A673 (cell line): ENCODE results near the gene HEMGN.

ENCODE experiments used
- CTCF ChIP-seq: fragments of 300-800, 200-600 bp; sonication (generic); conservative IDR thresholded peaks from 2 replicates; pipeline ENCODE4 v1.5.1; 2017; ENCODE audit warnings: low read depth, mild to moderate bottlenecking, antibody characterized with exemption, low read length, moderate library complexity, mixed read lengths
- EZH2 ChIP-seq: fragments of 200-600 bp; sonication (generic); IDR thresholded peaks from 2 replicates; pipeline ENCODE4 v1.6.1; 2017; ENCODE audit warnings: borderline replicate concordance, low read depth, mild to moderate bottlenecking, mixed read lengths, antibody characterized with exemption, low read length; ENCODE audit not compliant: poor library complexity, severe bottlenecking

DNA sequence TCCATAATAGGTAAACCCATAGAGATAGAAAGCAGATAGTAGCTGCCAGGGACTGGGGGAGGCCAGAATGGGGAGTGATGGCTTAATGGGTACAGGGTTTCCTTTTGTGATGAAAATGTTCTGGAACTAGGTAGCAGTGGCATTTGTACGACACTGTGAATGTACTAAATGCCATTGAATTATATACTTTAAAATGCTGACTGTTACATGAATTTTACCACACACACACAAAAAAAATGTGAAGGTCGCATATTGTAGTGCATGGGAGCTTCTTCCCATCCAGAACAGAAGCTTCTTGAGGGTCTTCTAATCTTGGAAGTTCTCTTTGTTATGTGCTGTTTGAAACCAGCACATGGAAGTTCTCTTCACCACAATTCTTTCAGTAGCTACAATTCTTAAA, 25.3 kb upstream of the HEMGN start:
- no peak for TF ChIP-seq CTCF
- no peak for TF ChIP-seq EZH2
